Measurements from ENCODE around the gene FRMD8.

DNA sequence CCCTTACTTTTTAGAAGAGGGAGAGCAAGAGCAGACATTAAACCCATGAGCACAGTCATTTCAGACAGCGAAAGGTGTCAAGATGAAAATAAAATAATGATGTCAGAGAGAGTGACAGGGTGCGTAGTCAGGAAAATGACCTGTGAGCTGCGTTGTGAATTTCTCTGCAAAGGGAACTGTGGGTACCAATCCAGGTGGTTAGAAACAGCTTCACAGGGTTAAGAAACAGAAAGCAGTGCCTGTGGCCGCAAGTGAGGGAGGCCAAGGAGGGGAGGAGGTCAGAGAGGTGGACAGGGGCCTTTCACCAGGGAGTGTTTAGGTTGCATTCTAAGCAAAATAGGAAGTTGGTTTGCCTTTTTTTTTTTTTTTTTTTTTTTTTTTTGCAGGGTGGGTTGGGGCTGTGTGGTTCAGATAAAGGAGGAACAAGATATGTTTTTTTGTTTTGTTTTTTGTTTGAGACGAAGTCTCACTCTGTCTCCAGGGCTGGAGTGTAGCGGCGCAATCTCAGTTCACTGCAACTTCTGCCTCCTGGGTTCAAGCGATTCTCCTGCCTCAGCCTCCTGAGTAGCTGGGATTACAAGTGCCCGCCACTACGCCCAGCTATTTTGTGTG is 24.0 kb upstream of the FRMD8 start:
- TF ChIP-seq, protein P1, sequence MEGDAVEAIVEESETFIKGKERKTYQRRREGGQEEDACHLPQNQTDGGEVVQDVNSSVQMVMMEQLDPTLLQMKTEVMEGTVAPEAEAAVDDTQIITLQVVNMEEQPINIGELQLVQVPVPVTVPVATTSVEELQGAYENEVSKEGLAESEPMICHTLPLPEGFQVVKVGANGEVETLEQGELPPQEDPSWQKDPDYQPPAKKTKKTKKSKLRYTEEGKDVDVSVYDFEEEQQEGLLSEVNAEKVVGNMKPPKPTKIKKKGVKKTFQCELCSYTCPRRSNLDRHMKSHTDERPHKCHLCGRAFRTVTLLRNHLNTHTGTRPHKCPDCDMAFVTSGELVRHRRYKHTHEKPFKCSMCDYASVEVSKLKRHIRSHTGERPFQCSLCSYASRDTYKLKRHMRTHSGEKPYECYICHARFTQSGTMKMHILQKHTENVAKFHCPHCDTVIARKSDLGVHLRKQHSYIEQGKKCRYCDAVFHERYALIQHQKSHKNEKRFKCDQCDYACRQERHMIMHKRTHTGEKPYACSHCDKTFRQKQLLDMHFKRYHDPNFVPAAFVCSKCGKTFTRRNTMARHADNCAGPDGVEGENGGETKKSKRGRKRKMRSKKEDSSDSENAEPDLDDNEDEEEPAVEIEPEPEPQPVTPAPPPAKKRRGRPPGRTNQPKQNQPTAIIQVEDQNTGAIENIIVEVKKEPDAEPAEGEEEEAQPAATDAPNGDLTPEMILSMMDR (IDR thresholded peaks at IDR 0.05 in 8 of 11, conservative IDR thresholded peaks at IDR 0.05 in 3 of 11) = no peak
- TF ChIP-seq POLR2AphosphoS5 (IDR thresholded peaks at IDR 0.05) = peak in 1 of 3 donors; percentile 14
- no peak for TF ChIP-seq POLR2A (IDR thresholded peaks at IDR 0.05)

Measured in spleen (tissue), 7 donors.